ENCODE results near the gene RFNG. TPM values are rescaled to one million over a fixed set of nuclear protein-coding genes. Genes with fewer than 3 reads are reported as not detected.

Gene RFNG
- total and polyA plus RNA-seq, 2 of the 4 experiments (the other 2 are of a cell fraction), result 6.8 to 47.3 TPM

- Histone ChIP-seq H3K4me2 (ENCODE audit: low read depth, low read length) (no peak overlapping the region), H4K20me1 (ENCODE audit: insufficient read depth, low read length) (peaks cover 2% of the 10 kb centered on the region), H3K23ac (ENCODE audit: low read depth, low read length) (no peak overlapping the region), H2BK5ac (ENCODE audit: low read depth, low read length, poor library complexity, severe bottlenecking) (no peak overlapping the region), H2AFZ (replicated peaks; ENCODE audit: low read length, poor library complexity) (no peak overlapping the region), H3K18ac (ENCODE audit: low read depth, low read length) (no peak overlapping the region), H2BK20ac (ENCODE audit: low read depth, low read length) (no peak overlapping the region), H3K4me1 (ENCODE audit: control insufficient read depth, insufficient read depth, low read length) (no peaks in the 10 kb centered on the region), H2AK9ac (replicated peaks; ENCODE audit: low read depth, low read length, poor library complexity) (peak overlapping the region; percentile 85), H2BK15ac (ENCODE audit: low read depth, low read length) (no peak overlapping the region), H3K56ac (ENCODE audit: extremely low read depth, insufficient read depth, low read length) (no peak overlapping the region), H3K27ac (ENCODE audit: insufficient read depth, low read length) (no peak overlapping the region), H3K4ac (ENCODE audit: low read depth, low read length) (no peak overlapping the region), H4K5ac (ENCODE audit: low read depth, low read length) (no peak overlapping the region), H3K36me3 (ENCODE audit: control insufficient read depth, insufficient read depth, low read length) (peaks cover 95% of the 10 kb centered on the region), H3K14ac (replicated peaks; ENCODE audit: low read depth, low read length) (no peak overlapping the region), H3K4me3 (ENCODE audit: insufficient read depth, low read depth, low read length) (no peak overlapping the region), H3K9ac (ENCODE audit: low read depth, low read length) (no peak overlapping the region), H2AK5ac (ENCODE audit: low read depth, low read length) (no peak overlapping the region), H2BK120ac (ENCODE audit: low read depth, low read length) (no peak overlapping the region), H4K8ac (ENCODE audit: low read depth in 2 of 2, low read length in 2 of 2) (no peak overlapping the region), H3K9me3 (ENCODE audit: control insufficient read depth, insufficient read depth, low read length) (no peaks in the 10 kb centered on the region), H4K91ac (ENCODE audit: insufficient read depth, low read depth, low read length) (no peak overlapping the region), H3K79me1 (ENCODE audit: low read depth in 1 of 2, low read length in 2 of 2) (peaks cover 0 to 2% of the 10 kb centered on the region in 2 experiments; a peak in 2 of 4 replicates), H3K27me3 (ENCODE audit: control insufficient read depth, insufficient read depth, low read length) (no peaks in the 10 kb centered on the region), H3K9me1 (ENCODE audit: insufficient read depth, low read length) (no peaks in the 10 kb centered on the region)
- no TSS peak for BruUV-seq (replicated peaks)
- in situ Hi-C loops (cut with MboI; ENCODE audit: low sequenced_read_pairs) (no loop called here), intact Hi-C loops (cut with micrococcal nuclease) (no loop called here), dilution Hi-C loops (cut with HindIII; ENCODE audit: low sequenced_read_pairs, unreplicated experiment) (no loop called here)
- ChIA-PET CTCF (no interaction called here), POLR2A (ENCODE audit: unreplicated experiment) (no interaction called here)
- WGBS, 2 experiments (ENCODE audit: extremely low coverage in 2 of 2, insufficient read length in 1 of 2), result 96% methylated on average over 14 of the region's 48 CpGs; no CpG with 5 or more reads in 1 of the 2 experiments
- DNase-seq (no peak), ATAC-seq (ENCODE audit: low read depth) (no peak)
- no peak for TF ChIP-seq ELK1 (IDR thresholded peaks at IDR 0.05; ENCODE audit: borderline replicate concordance, low read depth, low read length)
- no peak for TF ChIP-seq NFE2L2 (IDR thresholded peaks at IDR 0.05; ENCODE audit: low read depth, low read length)
- TF ChIP-seq RCOR1 (IDR thresholded peaks at IDR 0.05; ENCODE audit: insufficient replicate concordance, low read length), result no peak
- no peak for TF ChIP-seq CEBPB (IDR thresholded peaks at IDR 0.05; ENCODE audit: low read depth, low read length)
- TF ChIP-seq USF2 (IDR thresholded peaks at IDR 0.05; ENCODE audit: low read depth, low read length), result no peak
- no peak for TF ChIP-seq RFX5 (IDR thresholded peaks at IDR 0.05; ENCODE audit: low read depth, low read length)
- no peak for TF ChIP-seq POLR2A (IDR thresholded peaks at IDR 0.05; ENCODE audit: low read depth, low read length)
- TF ChIP-seq MAFK (IDR thresholded peaks at IDR 0.05; ENCODE audit: low read depth, low read length), result no peak
- TF ChIP-seq BHLHE40 (IDR thresholded peaks at IDR 0.05; ENCODE audit: low read depth, low read length), result no peak
- no peak for TF ChIP-seq MAZ (IDR thresholded peaks at IDR 0.05; ENCODE audit: borderline replicate concordance, low read depth, low read length)
- no peak for TF ChIP-seq RAD21 (IDR thresholded peaks at IDR 0.05; ENCODE audit: low read length)
- TF ChIP-seq SMC3 (IDR thresholded peaks at IDR 0.05; ENCODE audit: low read depth, low read length), result no peak
- no peak for TF ChIP-seq CTCF (conservative IDR thresholded peaks at IDR 0.05; ENCODE audit: low read depth, low read length)
- TF ChIP-seq MXI1 (IDR thresholded peaks at IDR 0.05; ENCODE audit: borderline replicate concordance, low read depth, low read length), result no peak
- TF ChIP-seq CHD1 (IDR thresholded peaks at IDR 0.05; ENCODE audit: low read depth, low read length), result no peak
These were observed 36.6 kb upstream of the RFNG start for GRCh38 chr17:82087961-82088837.
